ENCODE results near the gene COG5. TPM values are rescaled to one million over a fixed set of nuclear protein-coding genes. Genes with fewer than 3 reads are reported as not detected.

COG5 gene
- total and polyA plus RNA-seq, 2 of the 8 experiments (the other 6 are each of a cell fraction or from before 2014, with no cell fraction given): 10.5 to 28.1 TPM

- TF ChIP-seq ATF2 (IDR thresholded peaks at IDR 0.05; ENCODE audit: low read length) (no peak), YY1 (IDR thresholded peaks at IDR 0.05; ENCODE audit: low read depth, low read length) (no peak), SP4 (IDR thresholded peaks at IDR 0.05; ENCODE audit: low read length) (no peak), CHD2 (IDR thresholded peaks at IDR 0.05; ENCODE audit: low read length) (no peak), RFX5 (IDR thresholded peaks at IDR 0.05; ENCODE audit: borderline replicate concordance, low read depth, low read length) (no peak), PHF8 (conservative IDR thresholded peaks at IDR 0.05; ENCODE audit: low read depth, low read length) (no peak)
Observed at GRCh38 chr7:107212725-107213124, 351.0 kb downstream of the COG5 start (continued).
